K562 (cell line): Measurements from ENCODE around the gene R3HDM2. TPM values are rescaled to one million over a fixed set of nuclear protein-coding genes. Genes with fewer than 3 reads are reported as not detected.
"Not testable (repeated sequence)": the region's sequence is repeated elsewhere in the genome, so short reads cannot be mapped to it uniquely, and the experiment has no call there.

Experiments
- ATAC-seq: fragments of 200-7000 bp; cut with Tn5 transposase; 3 replicates; pipeline ENCODE4 v1.9.1; 2020; ENCODE audit warnings: moderate library complexity
- BruUV-seq: library from RNA; stranded (reverse); fragments of 400-500 nt; replicated peaks from 2 replicates; lab custom pipeline; 2021; lab: Mats Ljungman, UMichigan
- CTCF ChIA-PET: fragments of 300-600 bp; formaldehyde crosslinking; extraction: SDS; loops from one replicate; lab custom pipeline; 2021; ENCODE audit warnings: low intra/inter-chr PET ratio; lab: Yijun Ruan, JAX
- POLR2A ChIA-PET: fragments of 300-600, 350-650 bp; sonication (Branson Sonifier 250); formaldehyde crosslinking; extraction: SDS; loops from one replicate; lab custom pipeline; 2021; ENCODE audit warnings: antibody characterized with exemption, inconsistent platforms; lab: Yijun Ruan, JAX
- DNase-seq, 4 experiments: peaks; one replicate each; pipeline versions ENCODE4 v3.0.0 to v3.0.0-alpha.2; 2011 to 2018; ENCODE audit warnings: low spot score in 3 of 4, mixed read lengths in 3 of 4; ENCODE audit errors: extremely low read depth in 1 of 4
- FAIRE-seq: peaks from 2 replicates; lab custom pipeline; 2011; peaks lifted over from hg19 to GRCh38; lab: Jason Lieb, UNC
- H2AFZ ChIP-seq: 2 replicates; pipeline ENCODE4 v1.6.0; 2011; ENCODE audit warnings: low read depth, low read length, control low read depth, inconsistent platforms
- H3K27ac ChIP-seq: fragments of 200-600 bp; 3 replicates; pipeline ENCODE4 v1.8.0; 2011; ENCODE audit warnings: low read depth, mild to moderate bottlenecking, control low read depth, inconsistent platforms, low read length, moderate library complexity, mixed read lengths; ENCODE audit errors: extremely low read depth
- H3K27me3 ChIP-seq, 2 experiments: fragments of 300-600 bp in 1 of 2; 2 replicates in 1 of 2; 3 replicates in 1 of 2; pipeline versions ENCODE4 v1.6.0 to v1.8.0; 2011; ENCODE audit warnings: inconsistent platforms in 2 of 2, low read length in 2 of 2, mild to moderate bottlenecking in 1 of 2, mixed read lengths in 1 of 2, moderate library complexity in 1 of 2; ENCODE audit not compliant: control insufficient read depth in 2 of 2, insufficient read depth in 2 of 2
- H3K36me3 ChIP-seq: fragments of 300-600 bp; 3 replicates; pipeline ENCODE4 v1.8.0; 2011; ENCODE audit warnings: mild to moderate bottlenecking, low read length, inconsistent platforms; ENCODE audit not compliant: control insufficient read depth, insufficient read depth
- H3K4me1 ChIP-seq, 2 experiments: fragments of 200-600 bp in 1 of 2; replicated peaks in 1 of 2; 2 replicates in 1 of 2; 3 replicates in 1 of 2; pipeline versions ENCODE4 v1.5.1 to v1.8.0; 2011; ENCODE audit warnings: inconsistent platforms in 2 of 2, low read length in 2 of 2, mild to moderate bottlenecking in 1 of 2, mixed read lengths in 1 of 2, moderate library complexity in 1 of 2; ENCODE audit not compliant: control insufficient read depth in 2 of 2, insufficient read depth in 2 of 2
- H3K4me2 ChIP-seq: 2 replicates; pipeline ENCODE4 v1.6.1; 2011; ENCODE audit warnings: low read length, control low read depth, inconsistent platforms, mixed read lengths; ENCODE audit not compliant: insufficient read depth
- H3K4me3 ChIP-seq: fragments of 200-600 bp; sonication (generic), shearing (Covaris generic); 2 replicates; pipeline ENCODE4 v1.5.1; 2016; ENCODE audit warnings: control low read depth, inconsistent platforms
- H3K79me2 ChIP-seq: fragments of 200-600 bp; 3 replicates; pipeline ENCODE4 v1.8.0; 2011; ENCODE audit warnings: low read length, inconsistent platforms; ENCODE audit not compliant: control insufficient read depth, insufficient read depth
- H3K9ac ChIP-seq, 2 experiments: 2 replicates each; pipeline versions ENCODE4 v1.6.0 to v1.6.1; 2011; ENCODE audit warnings: low read depth in 2 of 2, low read length in 2 of 2, control low read depth in 1 of 2, inconsistent platforms in 1 of 2, mild to moderate bottlenecking in 1 of 2, mixed read lengths in 1 of 2; ENCODE audit not compliant: insufficient read depth in 1 of 2
- H3K9me1 ChIP-seq: one replicate; pipeline ENCODE4 v1.6.0; 2011; ENCODE audit warnings: inconsistent platforms, mild to moderate bottlenecking, low read length, moderate library complexity; ENCODE audit not compliant: control insufficient read depth, insufficient read depth
- H3K9me3 ChIP-seq: replicated peaks from 2 replicates; pipeline ENCODE4 v1.5.1; 2011; ENCODE audit warnings: low read depth, low read length, inconsistent platforms; ENCODE audit not compliant: control insufficient read depth, insufficient read depth
- H4K20me1 ChIP-seq: replicated peaks from 2 replicates; pipeline ENCODE4 v1.6.1; 2011; ENCODE audit warnings: low read length, inconsistent platforms, mixed read lengths; ENCODE audit not compliant: control insufficient read depth, insufficient read depth
- ARID2 ChIP-seq: fragments of 450-650 bp; IDR thresholded peaks from 2 replicates; pipeline ENCODE4 v1.6.1; 2017; ENCODE audit warnings: antibody characterized with exemption, mild to moderate bottlenecking
- ETV6 ChIP-seq, 3 experiments: fragments of 150-350 bp in 1 of 3; sonication (generic) in 1 of 3; formaldehyde crosslinking in 1 of 3; IDR thresholded peaks; 2 replicates each; pipeline versions ENCODE4 v1.6.1 to v1.8.0; 2014 to 2022; ENCODE audit warnings: borderline replicate concordance in 2 of 3, low read depth in 2 of 3, antibody characterized with exemption in 1 of 3, low read length in 1 of 3, mild to moderate bottlenecking in 1 of 3, missing genetic modification reagents in 1 of 3
- FOXA1 ChIP-seq: fragments of 450-650 bp; IDR thresholded peaks from 2 replicates; pipeline ENCODE4 v1.6.1; 2016; ENCODE audit warnings: mild to moderate bottlenecking, borderline replicate concordance
- MCM7 ChIP-seq, 2 experiments: fragments of 450-650 bp; IDR thresholded peaks; 2 replicates each; pipeline ENCODE4 v1.6.1; 2016 to 2018
- NR1H2 ChIP-seq: sonication (generic); formaldehyde crosslinking; IDR thresholded peaks from 2 replicates; pipeline ENCODE4 v1.4.0; 2020; ENCODE audit warnings: mild to moderate bottlenecking, missing genetic modification reagents
- ZNF384 ChIP-seq: IDR thresholded peaks from 2 replicates; pipeline ENCODE4 v1.6.1; 2012; ENCODE audit warnings: low read depth, low read length, improper control_type of control experiment
- ZNF707 ChIP-seq: fragments of 250-450 bp; sonication (Bioruptor Pico); conservative IDR thresholded peaks from 2 replicates; pipeline ENCODE4 v1.8.0; 2022; ENCODE audit warnings: inconsistent platforms, mild to moderate bottlenecking, moderate library complexity
- WGBS: fragments of 100-300 bp; shearing (Covaris generic); methylation state at CpG from one replicate; pipeline ENCODE4 v1.1.6; 2016; ENCODE audit warnings: low coverage, mixed read lengths; ENCODE audit not compliant: insufficient coverage; ENCODE audit errors: missing lambda C conversion rate; 5-methylcytosine and 5-hydroxymethylcytosine counted together
- in situ Hi-C: fragments of 300-500 bp; cut with MboI; formaldehyde crosslinking; loops from 4 replicates; pipeline ENCODE4 v1.15.0; 2018; ENCODE audit warnings: inconsistent platforms, mixed read lengths
- intact Hi-C: fragments of 100-400 bp; cut with micrococcal nuclease; formaldehyde crosslinking; loops from 2 replicates; pipeline ENCODE4 v1.14.2; 2022
- polyA plus RNA-seq, 8 experiments: library from polyadenylated mRNA; depleted of rRNA in 4 of 8; stranded (reverse) in 5 of 8; unstranded in 3 of 8; fragments of >200 nt; fragmentation: Nextera tagmentation in 2 of 8; fragmentation: Illumina TruSeq in 1 of 8; extraction: Ambion mirVana in 2 of 8; extraction: Trizol in 1 of 8; gene quantifications; 2 replicates each; pipeline versions ENCODE4 v1.2.1 to v1.2.3, GENCODE V29; 2011 to 2014; ENCODE audit warnings: inconsistent platforms in 1 of 8, missing spikeins in 1 of 8
- total RNA-seq, 7 experiments: library from RNA; depleted of rRNA in 6 of 7; stranded (reverse); fragments of >200 nt in 6 of 7; fragmentation: Illumina TruSeq in 2 of 7; extraction: Trizol in 2 of 7; gene quantifications; 2 replicates each; pipeline versions ENCODE4 v1.2.1 to v1.2.3, GENCODE V29; 2011 to 2021; ENCODE audit warnings: low replicate concordance in 1 of 7
- TF ChIP-seq, protein P1 (sequence below): fragments of 450-650 bp; IDR thresholded peaks from 2 replicates; pipeline ENCODE4 v1.6.1; 2016
- TF ChIP-seq, protein P2 (sequence below), 2 experiments: fragments of 450-650 bp; IDR thresholded peaks; 2 replicates each; pipeline ENCODE4 v1.6.1; 2016
- TF ChIP-seq, protein P3 (sequence below): sonication (generic); formaldehyde crosslinking; IDR thresholded peaks from 2 replicates; pipeline ENCODE4 v1.8.0; 2022; ENCODE audit warnings: mild to moderate bottlenecking, missing genetic modification reagents

Gene R3HDM2
- total and polyA plus RNA-seq, 9 of the 15 experiments (the other 6 are each of a cell fraction or from before 2014, with no cell fraction given): 3.3 to 18.8 (median 9.0) TPM

DNA sequence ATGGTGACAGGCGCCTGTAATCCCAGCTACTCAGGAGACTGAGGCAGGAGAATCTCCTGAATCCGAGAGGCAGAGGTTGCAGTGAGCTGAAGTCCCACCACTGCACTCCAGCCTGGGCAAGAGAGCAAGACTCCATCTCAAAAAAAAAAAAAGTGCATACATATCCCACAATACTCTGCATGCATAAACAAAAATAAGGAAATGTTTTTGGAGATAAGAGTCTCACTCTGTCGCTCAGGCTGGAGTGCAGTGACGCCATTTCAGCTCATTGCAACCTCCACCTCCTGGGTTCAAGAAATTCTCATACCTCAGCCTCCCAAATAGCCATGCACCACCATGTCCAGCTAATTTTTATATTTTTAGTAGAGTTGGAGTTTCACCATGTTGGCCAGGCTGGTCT lies 28.7 kb downstream of the R3HDM2 start:
- peak; percentile 40 for ATAC-seq
- H3K9me3 ChIP-seq, H3K27me3 ChIP-seq, H3K9ac ChIP-seq, H3K4me3 ChIP-seq, H3K9me1 ChIP-seq, in situ Hi-C loops, DNase-seq, intact Hi-C loops, H3K4me2 ChIP-seq, H3K4me1 ChIP-seq, H2AFZ ChIP-seq, H3K27ac ChIP-seq, H3K79me2 ChIP-seq, H4K20me1 ChIP-seq, CTCF ChIA-PET, FAIRE-seq, BruUV-seq, H3K36me3 ChIP-seq: not testable (repeated sequence)
- TF ChIP-seq, protein P1, sequence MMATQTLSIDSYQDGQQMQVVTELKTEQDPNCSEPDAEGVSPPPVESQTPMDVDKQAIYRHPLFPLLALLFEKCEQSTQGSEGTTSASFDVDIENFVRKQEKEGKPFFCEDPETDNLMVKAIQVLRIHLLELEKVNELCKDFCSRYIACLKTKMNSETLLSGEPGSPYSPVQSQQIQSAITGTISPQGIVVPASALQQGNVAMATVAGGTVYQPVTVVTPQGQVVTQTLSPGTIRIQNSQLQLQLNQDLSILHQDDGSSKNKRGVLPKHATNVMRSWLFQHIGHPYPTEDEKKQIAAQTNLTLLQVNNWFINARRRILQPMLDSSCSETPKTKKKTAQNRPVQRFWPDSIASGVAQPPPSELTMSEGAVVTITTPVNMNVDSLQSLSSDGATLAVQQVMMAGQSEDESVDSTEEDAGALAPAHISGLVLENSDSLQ: peak; percentile 62
- TF ChIP-seq ZNF384: peak; percentile 66; the same call in 1 of the 2 replicates
- 55% methylated on average over 4 of the region's 4 CpGs for WGBS
- POLR2A ChIA-PET: interaction anchor here (1.2 to 3.2 kb wide), 2 partner anchors 9 to 14 kb away, joined by 3 to 15 read pairs; no protein-coding TSS in a partner anchor

DNA sequence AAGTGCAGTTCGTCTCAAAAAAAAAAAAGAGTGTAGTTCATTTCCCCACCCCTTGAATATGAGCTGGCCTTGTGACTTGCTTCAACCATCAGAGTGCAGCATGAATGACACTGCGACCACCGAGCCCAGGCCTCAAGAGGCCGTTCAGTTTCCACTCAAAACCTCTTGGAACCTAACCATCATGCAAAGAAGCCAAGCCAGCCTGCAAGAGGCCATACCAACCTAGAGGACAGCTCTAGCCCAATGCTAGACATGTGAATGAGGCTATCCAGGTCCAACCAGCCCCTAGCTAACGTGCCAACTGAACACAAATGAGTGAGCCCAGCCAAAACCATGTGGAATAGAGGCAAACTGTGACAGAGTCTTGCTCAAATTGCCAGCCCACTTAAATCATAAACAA lies 29.7 kb downstream of the R3HDM2 start:
- H3K9me1 ChIP-seq: no peaks in the 10 kb centered on the region
- BruUV-seq: no TSS peak
- peak; percentile 63 for ATAC-seq
- no peaks in the 10 kb centered on the region for H3K27me3 ChIP-seq
- no peaks in the 10 kb centered on the region for H4K20me1 ChIP-seq
- CTCF ChIA-PET: no interaction called here
- no peaks in the 10 kb centered on the region for H3K9me3 ChIP-seq
- intact Hi-C loops: no loop called here
- DNase-seq: peak in 1 of 4 experiments; percentile 17
- POLR2A ChIA-PET: interaction anchor here (0.6 to 3.2 kb wide), 4 partner anchors 10 to 362 kb away, joined by 3 to 15 read pairs (median 4); no protein-coding TSS in a partner anchor
- H3K36me3 ChIP-seq: no peaks in the 10 kb centered on the region
- 37% methylated on average over 5 of the region's 5 CpGs for WGBS
- no peaks in the 10 kb centered on the region; a peak in 1 of 5 replicates for H3K4me1 ChIP-seq
- no peak for FAIRE-seq
- H3K4me3 ChIP-seq: no peak overlapping the region
- H3K79me2 ChIP-seq: 0 out of 3 replicates have a peak, but pooled peaks cover 3% of the 10 kb centered on the region
- H3K9ac ChIP-seq: no peak overlapping the region
- H3K4me2 ChIP-seq: no peak overlapping the region
- in situ Hi-C loops: no loop called here
- H3K27ac ChIP-seq: peak overlapping the region; percentile 25; the same call in 1 of the 3 replicates
- H2AFZ ChIP-seq: peak overlapping the region; percentile 14; the same call in 1 of the 2 replicates
- TF ChIP-seq ARID2: no peak
- TF ChIP-seq, protein P2, sequence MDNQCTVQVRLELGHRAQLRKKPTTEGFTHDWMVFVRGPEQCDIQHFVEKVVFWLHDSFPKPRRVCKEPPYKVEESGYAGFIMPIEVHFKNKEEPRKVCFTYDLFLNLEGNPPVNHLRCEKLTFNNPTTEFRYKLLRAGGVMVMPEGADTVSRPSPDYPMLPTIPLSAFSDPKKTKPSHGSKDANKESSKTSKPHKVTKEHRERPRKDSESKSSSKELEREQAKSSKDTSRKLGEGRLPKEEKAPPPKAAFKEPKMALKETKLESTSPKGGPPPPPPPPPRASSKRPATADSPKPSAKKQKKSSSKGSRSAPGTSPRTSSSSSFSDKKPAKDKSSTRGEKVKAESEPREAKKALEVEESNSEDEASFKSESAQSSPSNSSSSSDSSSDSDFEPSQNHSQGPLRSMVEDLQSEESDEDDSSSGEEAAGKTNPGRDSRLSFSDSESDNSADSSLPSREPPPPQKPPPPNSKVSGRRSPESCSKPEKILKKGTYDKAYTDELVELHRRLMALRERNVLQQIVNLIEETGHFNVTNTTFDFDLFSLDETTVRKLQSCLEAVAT (IDR thresholded peaks at IDR 0.05): no peak
- no peak for TF ChIP-seq FOXA1
- TF ChIP-seq, protein P3, sequence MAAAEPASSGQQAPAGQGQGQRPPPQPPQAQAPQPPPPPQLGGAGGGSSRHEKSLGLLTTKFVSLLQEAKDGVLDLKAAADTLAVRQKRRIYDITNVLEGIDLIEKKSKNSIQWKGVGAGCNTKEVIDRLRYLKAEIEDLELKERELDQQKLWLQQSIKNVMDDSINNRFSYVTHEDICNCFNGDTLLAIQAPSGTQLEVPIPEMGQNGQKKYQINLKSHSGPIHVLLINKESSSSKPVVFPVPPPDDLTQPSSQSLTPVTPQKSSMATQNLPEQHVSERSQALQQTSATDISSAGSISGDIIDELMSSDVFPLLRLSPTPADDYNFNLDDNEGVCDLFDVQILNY (CRISPR knock-in tag): no peak
- no peak for TF ChIP-seq ETV6 (IDR thresholded peaks at IDR 0.05; ENCODE audit: borderline replicate concordance in 1 of 2, low read depth in 2 of 2, low read length in 1 of 2)
- TF ChIP-seq ETV6 (CRISPR knock-in tag; IDR thresholded peaks at IDR 0.05; ENCODE audit: borderline replicate concordance): no peak
- no peak for TF ChIP-seq NR1H2 (CRISPR knock-in tag)
- TF ChIP-seq, protein P1: peak; percentile 45; the same call in 1 of the 2 replicates
- no peak for TF ChIP-seq ZNF707 (CRISPR knock-in tag)
- TF ChIP-seq MCM7 (IDR thresholded peaks at IDR 0.05): no peak
